ENCODE results near the gene THSD4.

- TF ChIP-seq FOSB (CRISPR knock-in tag; IDR thresholded peaks at IDR 0.05) (no peak), HOXB13 (CRISPR knock-in tag; IDR thresholded peaks at IDR 0.05; ENCODE audit: low read depth) (no peak), BCL3 (IDR thresholded peaks at IDR 0.05) (no peak), CTCF (IDR thresholded peaks at IDR 0.05) (no peak), HMGXB4 (CRISPR knock-in tag; IDR thresholded peaks at IDR 0.05; ENCODE audit: borderline replicate concordance) (no peak), FOSL2 (IDR thresholded peaks at IDR 0.05) (no peak), FOSL2 (CRISPR knock-in tag; IDR thresholded peaks at IDR 0.05) (no peak), JUNB (IDR thresholded peaks at IDR 0.05) (no peak), KDM1A (IDR thresholded peaks at IDR 0.05; ENCODE audit: low read depth) (no peak), POLR2A (IDR thresholded peaks at IDR 0.05; ENCODE audit: low read length) (no peak), MAX (IDR thresholded peaks at IDR 0.05) (no peak), SMC3 (IDR thresholded peaks at IDR 0.05) (no peak), CHD2 (IDR thresholded peaks at IDR 0.05; ENCODE audit: low read length, partially characterized antibody) (no peak), CEBPB (IDR thresholded peaks at IDR 0.05) (no peak), MYC (IDR thresholded peaks at IDR 0.05; ENCODE audit: borderline replicate concordance, low read length) (no peak)
These were observed 517.4 kb downstream of the THSD4 start for GRCh38 chr15:71632576-71633195.

Measured in A549 (cell line).